GM12878 (cell line): ENCODE measurements around the gene CLEC16A. TPM values are rescaled to one million over a fixed set of nuclear protein-coding genes. Genes with fewer than 3 reads are reported as not detected.

Source experiments
- ATAC-seq: fragments of 200-7000 bp; cut with Tn5 transposase; 3 replicates; pipeline ENCODE4 v1.9.1; 2020; ENCODE audit warnings: mild to moderate bottlenecking, moderate library complexity
- BruUV-seq: library from RNA; stranded (reverse); fragments of 400-500 nt; replicated peaks from 2 replicates; lab custom pipeline; 2021; lab: Mats Ljungman, UMichigan
- CTCF ChIA-PET: fragments of 300-600 bp; sonication (Branson Sonifier 250); formaldehyde crosslinking; extraction: SDS; loops from one replicate; lab custom pipeline; 2021; ENCODE audit warnings: inconsistent platforms; lab: Yijun Ruan, JAX
- POLR2A ChIA-PET: fragments of 350-600 bp; formaldehyde crosslinking; extraction: SDS; loops from one replicate; lab custom pipeline; 2021; ENCODE audit warnings: inconsistent platforms; lab: Charles Lee
- RAD21 ChIA-PET: fragments of 300-600 bp; sonication (Branson Sonifier 250); formaldehyde crosslinking; loops from one replicate; lab custom pipeline; 2023; ENCODE audit warnings: antibody characterized with exemption; ENCODE audit not compliant: unreplicated experiment; lab: Charles Lee
- SMC1A ChIA-PET: fragments of 300-600 bp; sonication (Branson Sonifier 250); formaldehyde crosslinking; loops from one replicate; lab custom pipeline; 2023; ENCODE audit not compliant: unreplicated experiment, uncharacterized antibody; lab: Charles Lee
- DNase-seq: peaks from one replicate; pipeline ENCODE4 v3.0.0-alpha.2; 2011; ENCODE audit warnings: low read depth, low spot score
- FAIRE-seq: peaks from 3 replicates; lab custom pipeline; 2011; peaks lifted over from hg19 to GRCh38; lab: Jason Lieb, UNC
- H2AFZ ChIP-seq: 2 replicates; pipeline ENCODE4 v1.6.0; 2011; ENCODE audit warnings: low read depth, low read length, control low read depth; ENCODE audit not compliant: control insufficient read depth
- H3K27ac ChIP-seq: 2 replicates; pipeline ENCODE4 v1.5.1; 2011; ENCODE audit warnings: control low read depth; ENCODE audit not compliant: control insufficient read depth, insufficient read depth
- H3K27me3 ChIP-seq, 2 experiments: replicated peaks in 1 of 2; 2 replicates each; pipeline versions ENCODE4 v1.6.0 to v1.6.1; 2011; ENCODE audit warnings: low read length in 1 of 2; ENCODE audit not compliant: control insufficient read depth in 2 of 2, insufficient read depth in 2 of 2
- H3K36me3 ChIP-seq, 2 experiments: 2 replicates each; pipeline ENCODE4 v1.5.1; 2011; ENCODE audit warnings: low read length in 1 of 2; ENCODE audit not compliant: control insufficient read depth in 2 of 2, insufficient read depth in 2 of 2
- H3K4me1 ChIP-seq: 2 replicates; pipeline ENCODE4 v1.6.1; 2011; ENCODE audit warnings: mild to moderate bottlenecking, low read length, moderate library complexity, mixed read lengths; ENCODE audit not compliant: control insufficient read depth, insufficient read depth
- H3K4me2 ChIP-seq: 2 replicates; pipeline ENCODE4 v1.6.0; 2011; ENCODE audit warnings: control low read depth; ENCODE audit not compliant: control insufficient read depth, insufficient read depth
- H3K4me3 ChIP-seq: fragments of 200-600 bp; sonication (generic); 2 replicates; pipeline ENCODE4 v1.5.1; 2016
- H3K79me2 ChIP-seq: 2 replicates; pipeline ENCODE4 v1.6.0; 2011; ENCODE audit warnings: low read length; ENCODE audit not compliant: control insufficient read depth, insufficient read depth
- H3K9ac ChIP-seq: 2 replicates; pipeline ENCODE4 v1.8.0; 2011; ENCODE audit warnings: low read length, control low read depth, mixed read lengths; ENCODE audit not compliant: control insufficient read depth, insufficient read depth
- H3K9me3 ChIP-seq: replicated peaks from 3 replicates; pipeline ENCODE4 v1.5.1; 2011; ENCODE audit warnings: mild to moderate bottlenecking, low read length; ENCODE audit not compliant: control insufficient read depth, insufficient read depth
- H4K20me1 ChIP-seq: 2 replicates; pipeline ENCODE4 v1.6.0; 2011; ENCODE audit not compliant: control insufficient read depth, insufficient read depth
- ATF2 ChIP-seq: IDR thresholded peaks from 2 replicates; pipeline ENCODE4 v1.6.1; 2012; ENCODE audit warnings: low read length, inconsistent platforms
- ATF3 ChIP-seq: IDR thresholded peaks from 2 replicates; pipeline ENCODE4 v1.6.1; 2011; ENCODE audit warnings: low read depth, mild to moderate bottlenecking, low read length, moderate library complexity, borderline replicate concordance; ENCODE audit errors: extremely low read depth
- HDAC2 ChIP-seq: fragments of 200-600 bp; sonication (generic); IDR thresholded peaks from 2 replicates; pipeline ENCODE4 v1.6.1; 2017
- HSF1 ChIP-seq: fragments of 150-350 bp; IDR thresholded peaks from 2 replicates; pipeline ENCODE4 v1.6.1; 2014; ENCODE audit warnings: mild to moderate bottlenecking, low read depth, low read length
- JUNB ChIP-seq: IDR thresholded peaks from 2 replicates; pipeline ENCODE4 v1.6.1; 2016; ENCODE audit warnings: antibody characterized with exemption, mild to moderate bottlenecking
- JUND ChIP-seq: IDR thresholded peaks from 2 replicates; pipeline ENCODE4 v1.6.1; 2012; ENCODE audit warnings: low read depth, mild to moderate bottlenecking, low read length, improper control_type of control experiment, moderate library complexity
- NFYA ChIP-seq: IDR thresholded peaks from 2 replicates; pipeline ENCODE4 v1.6.1; 2011; ENCODE audit warnings: low read depth, mild to moderate bottlenecking, low read length, improper control_type of control experiment, borderline replicate concordance
- SREBF1 ChIP-seq: IDR thresholded peaks from 2 replicates; pipeline ENCODE4 v1.6.1; 2012; ENCODE audit warnings: mild to moderate bottlenecking, low read length
- SREBF2 ChIP-seq: IDR thresholded peaks from 2 replicates; pipeline ENCODE4 v1.6.1; 2012; ENCODE audit warnings: mild to moderate bottlenecking, low read length
- TCF7 ChIP-seq: IDR thresholded peaks from 2 replicates; pipeline ENCODE4 v1.6.1; 2014; ENCODE audit warnings: antibody characterized with exemption, borderline replicate concordance
- ZNF207 ChIP-seq: fragments of 450-650 bp; IDR thresholded peaks from 2 replicates; pipeline ENCODE4 v1.6.1; 2014; ENCODE audit warnings: antibody characterized with exemption, mild to moderate bottlenecking, borderline replicate concordance
- ZNF592 ChIP-seq: fragments of 450-650 bp; IDR thresholded peaks from 2 replicates; pipeline ENCODE4 v1.6.1; 2017; ENCODE audit warnings: mild to moderate bottlenecking, moderate library complexity
- WGBS: methylation state at CpG from one replicate; pipeline ENCODE4 v1.1.6; 2016; ENCODE audit warnings: low lambda C conversion rate; ENCODE audit not compliant: insufficient replicate concordance, insufficient coverage; ENCODE audit errors: missing lambda C conversion rate; 5-methylcytosine and 5-hydroxymethylcytosine counted together
- in situ Hi-C: fragments of 300-500 bp; cut with MboI; formaldehyde crosslinking; loops from 9 replicates; pipeline ENCODE4 v1.14.3; 2018; ENCODE audit warnings: mixed read lengths
- intact Hi-C: fragments of 100-400 bp; cut with micrococcal nuclease; formaldehyde crosslinking; loops from one replicate; pipeline ENCODE4 v1.14.2; 2022; ENCODE audit not compliant: unreplicated experiment
- polyA plus RNA-seq, 11 experiments: library from polyadenylated mRNA; depleted of rRNA in 4 of 11; unstranded in 6 of 11; stranded (reverse) in 5 of 11; fragments of >200 nt; fragmentation: Nextera tagmentation in 4 of 11; fragmentation: Illumina TruSeq in 1 of 11; extraction: Ambion mirVana in 4 of 11; extraction: Trizol in 1 of 11; gene quantifications; 1 replicate in 1 of 11; 2 replicates in 10 of 11; pipeline versions ENCODE4 v1.2.1 to v1.2.3, GENCODE V29; 2011 to 2016; ENCODE audit warnings: inconsistent platforms in 2 of 11, missing spikeins in 2 of 11, low read depth in 1 of 11
- total RNA-seq, 4 experiments: library from RNA; depleted of rRNA in 3 of 4; stranded (reverse); fragments of >200 nt in 3 of 4; fragmentation: Illumina TruSeq in 1 of 4; extraction: Trizol in 1 of 4; gene quantifications; 2 replicates each; pipeline versions ENCODE4 v1.2.1 to v1.2.3, GENCODE V29; 2013 to 2021

Gene CLEC16A
- total and polyA plus RNA-seq, 10 of the 15 experiments (the other 5 are each of a cell fraction or from before 2014, with no cell fraction given): 1.5 to 28.8 (median 19.2) TPM

GRCh38 chr16:11060842-11061241, 116.5 kb downstream of the CLEC16A start (continued):
- TF ChIP-seq HSF1 (no peak), TCF7 (no peak), JUNB (no peak), JUND (no peak)

GRCh38 chr16:11061629-11062270, 117.4 kb downstream of the CLEC16A start:
- no TSS peak for BruUV-seq
- H3K4me1 ChIP-seq: no peaks in the 10 kb centered on the region
- H3K79me2 ChIP-seq: no peaks in the 10 kb centered on the region
- no peak overlapping the region for H3K4me2 ChIP-seq
- no peak overlapping the region for H2AFZ ChIP-seq
- no peak overlapping the region for H3K9ac ChIP-seq
- H3K9me3 ChIP-seq: no peaks in the 10 kb centered on the region
- SMC1A ChIA-PET: interaction anchor here (0.6 to 1.7 kb wide), 5 partner anchors 14 to 781 kb away, joined by 3 to 4 read pairs (median 3); no protein-coding TSS in a partner anchor
- POLR2A ChIA-PET: interaction anchor here (0.5 to 1.5 kb wide), 2 partner anchors 14 to 16 kb away, joined by 5 read pairs; no protein-coding TSS in a partner anchor
- RAD21 ChIA-PET: no interaction called here
- no peak overlapping the region for H3K27ac ChIP-seq
- H3K27me3 ChIP-seq: no peaks in the 10 kb centered on the region
- ATAC-seq (no peak), DNase-seq (no peak), FAIRE-seq (no peak)
- intact Hi-C loops: no loop called here
- CTCF ChIA-PET: interaction anchor here (0.9 kb wide), 2 partner anchors 28 to 97 kb away, joined by 3 read pairs; no protein-coding TSS in a partner anchor
- in situ Hi-C loops: no loop called here
- no peaks in the 10 kb centered on the region for H4K20me1 ChIP-seq
- no peak overlapping the region for H3K4me3 ChIP-seq
- H3K36me3 ChIP-seq: peaks cover 6 to 13% of the 10 kb centered on the region in 2 experiments
- 87% methylated on average over 6 of the region's 6 CpGs for WGBS
- TF ChIP-seq ZNF207 (no peak), ATF3 (no peak), SREBF2 (no peak), ZNF592 (no peak), NFYA (no peak), HDAC2 (no peak), ATF2 (no peak), SREBF1 (no peak)
